GM18505 (cell line): Measurements from ENCODE around the gene PDS5A.
"Not testable (repeated sequence)": the region's sequence is repeated elsewhere in the genome, so short reads cannot be mapped to it uniquely, and the experiment has no call there.

Source experiments
- ATAC-seq: cut with Tn5 transposase; IDR thresholded peaks from one replicate; pipeline ENCODE4 v1.9.1; 2021; ENCODE audit not compliant: unreplicated experiment
- POLR2A ChIP-seq: IDR thresholded peaks from 4 replicates; pipeline ENCODE4 v1.6.1; 2011; ENCODE audit warnings: borderline replicate concordance; ENCODE audit not compliant: insufficient read depth, insufficient read length; ENCODE audit errors: extremely low read depth

The PDS5A gene

DNA sequence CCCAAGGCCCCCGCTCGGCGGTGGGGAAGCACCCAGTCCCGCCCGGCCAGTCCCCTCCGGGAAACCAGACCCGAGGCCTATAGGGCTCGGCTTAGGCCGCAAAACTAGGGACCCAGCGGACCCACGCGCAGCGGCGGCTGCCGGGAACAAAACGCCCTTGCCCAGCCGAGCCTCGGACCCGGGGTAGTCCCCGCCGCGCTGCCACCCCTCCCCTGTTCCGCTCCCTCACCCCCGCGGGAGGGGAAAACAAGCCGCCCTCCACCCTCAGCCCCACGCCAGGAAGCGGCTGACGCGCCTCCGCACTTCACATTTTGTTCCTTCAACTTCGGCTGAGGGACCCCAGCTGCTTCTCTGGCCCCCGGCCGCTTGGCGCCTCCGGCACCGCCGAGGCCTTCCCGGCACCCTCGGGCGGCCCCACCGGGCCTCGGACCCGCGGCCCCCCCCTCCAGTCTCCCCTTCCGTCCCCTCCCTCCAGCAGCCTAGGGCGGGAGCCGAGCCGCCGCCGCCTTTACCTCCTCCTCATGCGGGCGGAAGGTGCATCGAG, 694 bp downstream of the PDS5A start:
- peak; percentile 26 for ATAC-seq

DNA sequence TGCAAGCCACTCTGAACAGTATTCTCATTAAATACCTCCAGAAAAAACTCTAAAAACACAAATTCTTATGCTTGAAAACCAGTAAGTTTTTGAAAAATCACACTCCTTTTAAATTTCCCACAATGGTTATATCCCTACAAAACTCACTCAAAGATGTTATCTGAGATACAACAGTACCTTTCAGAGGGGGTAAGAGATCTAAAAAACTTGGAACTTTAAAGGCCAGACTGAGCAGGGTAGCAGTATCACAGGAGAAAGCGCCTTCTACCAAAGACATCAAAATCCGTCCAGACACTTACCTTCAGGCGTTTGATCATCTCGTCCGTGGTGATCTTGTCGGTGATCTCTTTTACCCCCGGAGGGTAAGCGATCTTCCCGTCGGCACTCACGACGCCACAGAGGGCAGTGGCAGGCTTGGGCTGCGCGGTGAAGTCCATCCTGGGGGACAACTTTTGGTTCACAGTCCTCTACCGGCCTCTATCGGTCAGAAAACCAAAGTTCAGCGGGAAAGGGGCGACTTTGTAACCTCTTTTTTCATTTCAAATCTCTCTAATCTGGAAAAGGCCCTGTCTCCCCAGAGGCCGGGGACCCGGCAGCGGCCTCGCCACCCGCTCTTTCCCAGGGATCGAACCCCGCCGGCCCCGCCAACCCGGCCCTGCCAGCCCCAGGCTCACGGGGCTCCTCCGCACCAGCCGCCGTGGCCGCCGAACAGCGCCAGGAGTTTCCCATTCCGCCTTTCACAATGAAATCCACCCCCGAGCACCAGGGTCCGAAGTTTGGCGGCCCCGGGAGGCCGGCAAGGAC, 1.4 kb downstream of the PDS5A start:
- TF ChIP-seq POLR2A: no peak
- peak; percentile 34 for ATAC-seq

More for the DNA sequence above, 694 bp downstream of the PDS5A start:
- TF ChIP-seq POLR2A: no peak

DNA sequence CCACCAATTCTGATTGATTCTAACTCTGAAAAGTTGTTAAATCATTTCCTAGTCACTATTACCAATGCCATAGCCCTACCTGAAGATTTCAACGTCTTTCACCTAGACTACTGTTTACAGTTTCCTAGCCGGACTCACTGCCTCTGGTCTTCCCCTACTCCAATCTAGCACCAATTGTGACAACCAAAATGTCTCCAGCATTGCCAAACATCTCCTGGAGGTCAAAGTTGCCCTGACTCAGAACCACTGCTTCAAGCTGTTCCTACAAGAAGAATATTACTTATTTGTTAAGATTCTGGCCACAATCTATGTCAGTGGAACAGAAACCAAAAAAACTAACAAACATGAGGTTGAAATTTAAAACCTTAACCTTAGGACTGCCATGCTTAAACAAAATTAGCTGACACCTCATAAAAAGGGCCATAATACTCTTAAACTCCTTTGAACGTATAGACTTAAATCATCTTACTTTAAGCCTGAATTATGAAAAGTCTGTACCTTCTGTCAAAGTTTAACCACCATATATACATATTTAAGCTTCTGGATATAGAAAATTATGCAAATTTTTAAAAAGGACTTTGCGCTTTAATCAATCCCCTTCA, 2.1 kb downstream of the PDS5A start:
- TF ChIP-seq POLR2A: no peak
- no peak for ATAC-seq

DNA sequence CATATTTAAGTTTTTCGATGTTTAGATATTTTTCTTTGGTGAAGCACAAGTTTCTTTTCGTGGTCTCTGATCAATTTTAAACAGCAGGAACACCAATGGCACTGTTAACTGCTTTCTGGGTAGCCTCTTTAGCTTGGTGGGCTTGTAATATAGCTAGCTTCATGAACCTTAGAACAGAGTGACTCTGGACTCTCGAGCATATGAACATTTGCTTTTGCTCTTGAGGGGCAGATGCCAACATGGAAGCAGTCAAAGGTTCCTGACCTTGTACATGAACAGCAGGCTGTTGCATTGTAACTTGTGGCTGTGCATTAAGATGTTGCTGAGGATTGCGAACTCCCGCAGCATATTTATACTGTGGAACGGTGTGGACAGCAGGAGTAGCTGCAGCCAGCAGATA, 4.7 kb downstream of the PDS5A start:
- ATAC-seq: not testable (repeated sequence)

DNA sequence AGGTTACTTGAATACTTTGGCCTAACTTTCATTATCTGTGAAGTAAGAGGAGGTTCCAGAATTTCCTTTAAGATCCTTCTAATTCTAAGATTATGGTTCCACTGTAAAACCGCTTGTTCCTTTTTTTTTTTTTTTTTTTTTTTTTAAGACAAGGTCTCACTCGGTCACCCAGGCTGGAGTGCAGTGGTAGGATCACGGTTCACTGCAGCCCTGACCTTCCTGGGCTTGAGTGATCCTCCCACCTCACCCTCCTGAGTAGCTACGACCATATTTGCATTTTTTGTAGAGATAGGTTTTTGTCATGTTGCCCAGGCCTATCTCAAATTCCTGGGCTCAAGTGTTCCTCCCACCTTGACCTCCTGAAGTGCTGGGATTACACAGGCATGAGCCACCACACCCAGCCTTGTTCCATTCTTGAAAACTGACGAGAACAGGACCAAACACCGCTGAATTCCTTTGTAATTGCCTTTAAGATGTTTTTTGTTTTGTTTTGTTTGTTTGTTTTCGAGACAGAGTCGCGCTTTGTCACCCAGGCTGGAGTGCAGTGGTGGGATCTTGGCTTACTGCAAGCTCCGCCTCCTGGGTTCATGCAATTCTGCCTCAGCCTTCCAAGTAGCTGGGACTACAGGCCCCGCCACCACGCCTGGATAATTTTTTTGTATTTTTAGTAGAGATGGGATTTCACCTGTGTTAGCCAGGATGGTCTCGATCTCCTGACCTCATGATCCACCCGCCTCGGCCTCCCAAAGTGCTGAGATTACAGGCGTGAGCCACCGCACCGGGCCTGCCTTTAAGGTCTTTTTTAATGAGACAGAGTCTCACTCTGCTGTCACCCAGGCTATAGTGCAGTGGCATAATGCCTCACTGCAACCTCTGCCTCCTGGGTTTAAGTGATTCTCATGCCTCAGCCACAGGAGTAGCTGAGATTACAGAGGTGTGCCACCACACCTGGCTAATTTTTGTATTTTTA, 6.8 kb downstream of the PDS5A start:
- ATAC-seq: no peak
- no peak for TF ChIP-seq POLR2A

DNA sequence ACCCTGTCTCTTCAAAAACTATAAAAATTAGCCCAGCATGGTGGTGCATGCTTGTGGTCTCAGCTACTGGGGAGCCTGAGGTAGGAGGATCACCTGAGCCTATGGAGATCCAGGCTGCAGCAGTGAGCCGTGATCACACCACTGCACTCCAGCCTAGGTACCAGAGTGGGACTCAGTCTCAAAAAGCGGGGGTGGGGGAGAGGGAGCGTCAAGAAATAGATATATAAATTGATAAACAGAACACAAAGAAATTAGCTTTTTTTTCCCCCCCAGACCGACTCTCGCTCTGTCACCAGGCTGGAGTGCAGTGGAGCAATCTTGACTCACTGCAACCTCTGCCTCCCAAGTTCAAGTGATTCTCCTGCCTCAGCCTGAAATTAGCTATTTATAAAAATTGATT, 14.1 kb downstream of the PDS5A start:
- TF ChIP-seq POLR2A: no peak
- ATAC-seq: no peak

DNA sequence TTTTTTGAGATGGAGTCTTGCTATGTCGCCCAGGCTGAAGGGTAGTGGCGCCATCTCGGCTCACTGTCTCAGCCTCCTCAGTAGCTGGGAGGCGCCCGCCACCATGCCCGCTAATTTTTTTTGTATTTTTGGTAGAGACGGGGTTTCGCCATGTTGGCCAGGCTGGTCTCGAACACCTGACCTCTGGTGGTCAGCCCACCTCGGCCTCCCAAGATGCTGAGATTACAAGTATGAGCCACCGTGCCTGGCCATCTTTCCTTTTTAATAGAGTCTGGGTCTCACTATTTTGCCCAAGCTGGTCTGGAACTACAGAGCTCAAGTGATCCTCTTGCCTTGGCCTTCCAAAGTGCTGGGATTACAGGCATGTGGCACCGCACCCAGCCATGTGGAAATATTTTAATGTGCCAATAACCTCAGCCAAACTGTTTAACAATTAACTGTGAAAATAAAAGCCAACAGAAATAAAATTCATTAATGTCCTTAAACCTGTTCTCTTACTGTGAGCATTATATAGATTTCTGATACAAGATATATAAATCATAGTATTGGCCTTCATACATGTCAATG, 16.3 kb downstream of the PDS5A start:
- TF ChIP-seq POLR2A: no peak
- no peak for ATAC-seq

DNA sequence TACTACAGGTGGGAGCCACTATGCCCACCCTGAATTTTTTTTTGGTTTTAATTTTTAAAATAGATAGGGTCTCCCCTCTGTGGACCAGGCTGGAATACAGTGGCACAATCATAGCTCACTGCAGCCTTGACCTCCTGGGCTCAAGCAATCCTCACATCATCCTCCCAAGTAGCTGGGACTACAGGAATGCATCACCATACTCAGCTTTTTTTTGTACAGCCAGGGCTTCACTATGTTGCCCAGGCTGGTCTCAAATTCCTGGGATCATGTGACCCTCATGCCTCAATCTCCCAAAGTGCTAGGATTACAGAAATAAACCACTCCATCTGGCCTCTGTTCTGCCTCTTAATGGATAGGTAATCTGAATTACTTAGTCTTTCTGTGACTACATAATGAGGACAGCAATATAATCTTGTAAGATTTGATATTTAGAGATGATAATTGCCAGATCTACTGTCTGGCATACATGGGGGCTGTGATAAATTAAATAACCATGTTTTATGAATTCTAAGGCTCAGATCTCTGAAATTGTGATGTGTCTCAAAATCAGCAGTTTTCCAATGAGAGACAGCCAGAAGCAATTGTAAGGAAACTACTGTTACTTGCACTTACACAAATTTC, 26.7 kb downstream of the PDS5A start:
- TF ChIP-seq POLR2A: no peak
- ATAC-seq: no peak

DNA sequence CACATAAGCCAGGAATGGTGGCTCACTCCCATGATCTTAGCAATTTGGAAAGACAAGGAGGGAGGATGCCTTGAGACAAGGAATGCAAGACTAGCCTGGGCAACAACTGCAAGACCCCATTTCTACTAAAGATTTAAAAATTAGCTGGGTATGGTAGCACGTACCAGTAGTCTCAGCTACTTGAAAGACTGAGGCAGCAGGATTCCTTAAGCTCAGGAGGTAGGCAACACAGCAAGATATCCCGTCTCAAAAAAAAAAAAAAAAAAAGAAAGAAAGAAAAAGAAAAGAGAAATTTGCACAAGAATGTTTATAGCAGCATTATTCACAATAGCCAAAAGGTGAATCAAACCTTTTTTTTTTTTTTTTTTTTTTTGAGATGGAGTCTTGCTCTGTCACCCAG, 29.7 kb downstream of the PDS5A start:
- ATAC-seq: no peak
- TF ChIP-seq POLR2A: no peak

DNA sequence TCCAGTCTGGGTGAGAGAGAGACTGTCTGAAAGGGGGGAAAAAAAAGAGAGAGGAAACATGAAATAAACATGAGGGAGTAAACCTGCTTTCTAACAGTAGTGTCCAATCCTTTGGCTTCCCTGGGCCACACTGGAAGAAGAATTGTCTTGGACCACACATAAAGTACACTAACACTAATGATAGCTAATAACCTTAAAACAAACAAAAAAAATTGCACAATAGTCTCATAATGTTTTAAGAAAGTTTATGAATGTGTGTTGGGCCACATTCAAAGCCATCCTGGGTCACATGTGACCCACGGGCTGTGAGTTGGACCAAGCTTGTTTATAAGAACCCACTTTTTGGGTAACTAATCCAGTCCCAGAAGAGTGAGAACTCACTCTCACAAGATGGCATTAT, 30.3 kb downstream of the PDS5A start:
- TF ChIP-seq POLR2A: no peak

DNA sequence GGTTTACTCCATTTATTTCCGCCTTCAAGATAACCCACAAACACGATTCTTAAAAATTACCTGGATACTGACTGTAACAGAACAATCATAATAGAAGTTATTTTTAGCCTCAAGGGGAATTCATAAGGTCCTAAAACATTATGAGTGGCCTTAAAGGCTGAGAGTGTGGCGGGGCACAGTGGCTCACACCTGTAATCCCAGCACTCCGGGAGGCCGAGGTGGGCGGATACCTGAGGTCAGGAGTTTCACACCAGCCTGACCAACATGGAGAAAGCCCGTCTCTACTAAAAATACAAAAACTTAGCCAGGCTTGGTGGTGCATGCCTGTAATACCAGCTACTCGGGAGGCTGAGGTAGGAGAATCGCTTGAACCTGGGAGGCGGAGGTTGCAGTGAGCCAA, 33.5 kb downstream of the PDS5A start:
- not testable (repeated sequence) for ATAC-seq

More for the DNA sequence above, 30.3 kb downstream of the PDS5A start:
- ATAC-seq: no peak

DNA sequence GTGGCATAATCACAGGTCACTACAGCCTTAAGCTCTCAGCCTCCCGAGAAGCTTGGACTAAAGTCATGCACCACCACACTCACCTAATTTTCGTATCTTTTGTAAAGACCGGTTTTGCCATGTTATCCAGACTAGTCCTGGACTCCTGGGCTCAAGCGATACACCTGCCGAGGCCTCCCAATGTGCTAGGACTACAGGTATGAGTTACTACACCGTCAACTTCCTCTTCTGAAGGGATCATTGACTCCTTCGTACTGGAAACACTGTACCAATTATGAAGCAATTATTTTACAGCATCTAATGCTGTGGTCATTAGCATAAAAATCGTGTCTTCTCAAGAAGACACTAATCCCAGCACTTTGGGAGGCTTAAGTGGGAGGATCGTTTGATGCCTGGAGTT, 35.2 kb downstream of the PDS5A start:
- no peak for TF ChIP-seq POLR2A
- ATAC-seq: no peak
